ENCODE data around the gene FBXW7.

FBXW7 gene

GRCh38 chr4:152464030-152464823, 71.7 kb downstream of the FBXW7 start:
- DNase-seq: no peak

DNA sequence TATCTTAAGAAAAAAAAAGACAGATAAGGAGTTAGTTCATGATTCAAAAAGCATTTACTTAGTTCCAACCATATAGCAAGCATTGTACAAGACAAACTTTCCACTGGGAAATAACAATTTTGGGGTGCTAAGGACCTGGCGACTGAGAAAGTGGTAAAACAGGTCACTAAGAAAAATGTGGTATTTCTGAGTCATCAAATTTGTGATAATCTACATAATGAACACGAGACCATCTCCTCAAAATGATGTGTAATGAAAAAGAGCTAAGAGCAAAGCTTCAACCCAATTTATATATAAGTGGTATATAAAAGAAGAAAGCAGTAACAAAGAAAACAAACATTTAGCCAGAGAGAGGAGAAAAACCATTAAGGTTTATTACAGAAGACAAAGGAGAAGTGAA, 72.3 kb downstream of the FBXW7 start:
- no peak for DNase-seq

- DNase-seq: peak; percentile 41
Observed at GRCh38 chr4:152462695-152463094, 73.2 kb downstream of the FBXW7 start.

- DNase-seq: no peak
Observed at GRCh38 chr4:152462047-152462446, 73.8 kb downstream of the FBXW7 start.

GRCh38 chr4:152460488-152460887, 75.4 kb downstream of the FBXW7 start:
- DNase-seq: peak; percentile 44

DNA sequence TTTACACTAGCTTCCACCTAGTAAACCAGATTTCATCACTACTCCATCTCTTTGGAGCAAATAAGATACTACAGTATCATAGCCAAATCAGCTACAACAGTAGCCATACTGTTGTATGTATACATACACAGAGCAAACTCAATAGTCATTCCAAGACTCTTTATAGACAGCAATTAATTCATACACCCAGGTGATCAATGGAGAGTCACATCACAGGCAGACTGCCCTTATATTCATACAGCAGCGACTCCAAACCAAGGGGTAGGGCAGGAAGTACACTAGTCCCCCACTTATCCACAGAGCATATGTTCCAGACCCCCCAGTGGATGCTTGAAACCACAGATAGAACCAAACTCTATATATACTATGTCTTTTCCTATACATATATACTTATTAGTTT, 76.6 kb downstream of the FBXW7 start:
- DNase-seq: no peak

- DNase-seq: no peak
Observed at GRCh38 chr4:152458801-152459302, 77.0 kb downstream of the FBXW7 start.

DNA sequence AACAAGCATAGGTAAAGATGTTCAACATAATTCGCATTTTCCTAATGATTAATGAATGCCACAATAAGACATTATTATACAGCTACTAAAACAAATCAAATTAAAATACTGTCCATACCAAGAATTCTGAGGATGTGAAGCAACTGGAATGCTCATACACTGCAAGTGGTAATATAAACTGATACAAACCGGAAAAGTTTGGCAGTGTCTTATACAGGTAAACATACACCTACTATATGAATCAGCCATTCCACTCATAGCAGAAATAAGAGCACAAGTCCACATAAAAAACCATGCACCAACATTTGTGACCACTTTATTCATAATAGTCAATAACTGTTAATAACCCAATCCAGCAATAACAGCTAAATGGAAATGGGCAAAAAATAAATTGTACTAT, 79.3 kb downstream of the FBXW7 start:
- DNase-seq: no peak

DNA sequence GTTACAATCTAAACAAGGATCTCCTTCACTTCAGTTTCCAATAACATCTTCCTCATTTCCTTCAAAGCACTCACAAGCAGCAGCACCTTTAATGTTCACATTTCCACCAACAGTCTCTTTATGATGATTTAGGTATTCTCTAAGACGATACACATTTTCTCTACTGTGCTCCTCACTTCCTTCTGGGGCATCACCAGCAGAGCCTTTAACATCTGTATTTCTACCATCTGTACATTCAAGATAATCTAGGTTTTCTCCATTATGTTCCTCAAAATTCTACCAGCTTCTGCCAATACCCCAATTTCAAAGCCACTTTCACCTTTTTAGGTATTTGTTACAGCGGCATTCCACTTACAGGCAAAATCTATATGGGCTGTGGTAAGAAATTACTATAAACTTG, 80.6 kb downstream of the FBXW7 start:
- DNase-seq: no peak

DNA sequence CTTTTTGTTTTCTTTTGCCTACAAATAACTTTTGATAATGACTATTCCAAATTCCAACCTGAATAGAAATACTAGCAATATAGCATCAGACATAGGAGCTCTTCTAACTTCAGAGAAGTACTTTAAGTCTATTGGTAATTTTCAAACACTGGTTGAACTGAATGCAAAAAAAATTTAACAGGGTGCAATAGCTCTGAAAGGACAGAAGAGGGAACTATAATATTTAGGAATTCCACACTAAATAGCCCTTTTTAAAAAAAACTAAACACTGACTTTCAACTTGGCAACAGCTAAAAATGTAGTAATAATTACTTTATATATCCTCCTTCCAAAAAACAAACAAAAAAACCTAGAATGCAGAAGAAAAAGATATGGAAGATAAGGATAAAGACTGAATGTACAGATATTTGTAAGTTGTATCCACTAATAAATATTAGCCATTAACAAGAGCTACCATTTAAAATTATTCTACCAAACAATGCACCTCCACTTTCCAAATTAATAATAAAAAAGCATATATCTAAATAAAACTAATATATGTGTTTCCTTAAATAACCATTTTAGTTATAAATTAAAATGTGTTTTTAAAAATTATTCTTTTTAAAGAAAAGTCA, 81.4 kb downstream of the FBXW7 start:
- peak; percentile 21 for DNase-seq

- no peak for DNase-seq
Observed at GRCh38 chr4:152451496-152451895, 84.4 kb downstream of the FBXW7 start.

GRCh38 chr4:152448854-152449253, 87.0 kb downstream of the FBXW7 start:
- no peak for DNase-seq

DNA sequence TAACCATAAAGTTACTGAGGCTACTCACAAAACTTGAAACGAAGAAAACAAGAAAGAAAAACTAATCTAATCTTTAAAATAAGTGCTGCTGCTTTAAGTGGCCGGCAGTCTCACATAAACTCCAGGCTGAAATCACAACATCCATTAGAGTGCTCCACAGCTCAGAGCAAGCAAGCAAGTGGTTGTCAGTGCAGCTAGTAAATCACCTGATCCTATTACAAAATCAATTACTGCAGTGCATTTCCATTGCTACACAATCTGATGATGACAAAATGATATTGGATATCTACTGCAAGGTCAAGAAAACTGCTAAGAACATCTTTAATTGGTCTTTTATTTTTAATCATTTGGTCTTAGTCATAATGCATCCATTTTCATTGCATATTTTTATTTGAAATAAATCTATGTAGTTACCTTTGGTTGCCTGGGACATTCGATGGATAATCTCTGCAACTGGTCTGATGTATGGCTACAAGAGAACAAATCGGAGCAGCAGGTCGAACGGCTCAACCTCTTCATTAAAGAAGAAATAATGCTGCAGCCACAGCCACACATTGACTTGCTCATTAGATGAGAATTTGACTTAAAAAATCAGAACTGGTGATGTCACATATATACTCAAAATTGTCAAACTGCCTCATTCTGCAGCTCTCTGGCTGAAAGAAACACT, 87.7 kb downstream of the FBXW7 start:
- DNase-seq: no peak

GRCh38 chr4:152443859-152444258, 92.0 kb downstream of the FBXW7 start:
- no peak for DNase-seq

GRCh38 chr4:152437561-152437960, 98.3 kb downstream of the FBXW7 start:
- DNase-seq: no peak

DNA sequence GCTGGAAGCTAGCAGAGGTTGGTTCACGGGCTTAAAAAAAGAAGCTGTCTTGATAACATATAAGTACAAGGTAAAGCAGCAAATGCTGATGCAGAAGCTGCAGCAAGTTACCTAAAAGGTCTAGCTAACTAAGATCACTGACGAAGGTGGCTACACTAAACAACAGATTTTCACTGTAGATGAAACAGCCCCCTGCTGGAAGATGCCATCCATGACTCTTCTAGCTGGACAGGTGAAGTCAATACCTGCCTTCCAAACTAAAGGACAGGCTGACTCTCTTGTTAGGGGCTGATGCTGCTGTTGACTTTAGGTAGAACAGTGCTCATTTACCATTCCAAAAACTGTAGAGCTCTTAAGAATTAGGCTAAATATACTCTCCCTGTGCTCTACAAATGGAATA, 99.5 kb downstream of the FBXW7 start:
- no peak for DNase-seq

- DNase-seq: no peak
Observed at GRCh38 chr4:152434011-152434410, 101.9 kb downstream of the FBXW7 start.

GRCh38 chr4:152431784-152432183, 104.1 kb downstream of the FBXW7 start:
- DNase-seq: no peak

- no peak for DNase-seq
Observed at GRCh38 chr4:152431291-152431690, 104.6 kb downstream of the FBXW7 start.

GRCh38 chr4:152430507-152430906, 105.4 kb downstream of the FBXW7 start:
- no peak for DNase-seq

DNA sequence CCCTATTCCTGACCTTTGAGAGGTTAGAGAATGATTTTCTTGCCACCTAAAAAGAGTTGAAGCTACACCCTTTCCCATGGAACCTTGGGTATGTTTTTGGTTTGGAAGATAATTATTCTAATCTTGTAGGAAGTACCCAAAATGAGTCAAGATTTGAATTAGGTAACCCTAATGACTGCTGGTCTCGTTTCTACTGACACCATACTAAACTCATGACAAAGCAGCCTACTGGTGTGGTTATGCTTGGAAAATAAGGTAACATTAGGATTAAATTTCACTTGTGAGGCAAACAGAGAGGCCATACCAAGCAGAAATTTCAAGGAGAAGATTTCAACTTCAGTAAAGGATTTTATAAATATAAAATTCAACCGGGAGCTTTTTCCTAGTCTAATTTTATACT, 107.9 kb downstream of the FBXW7 start:
- DNase-seq: no peak

GRCh38 chr4:152424977-152425376, 110.9 kb downstream of the FBXW7 start:
- DNase-seq: no peak

DNA sequence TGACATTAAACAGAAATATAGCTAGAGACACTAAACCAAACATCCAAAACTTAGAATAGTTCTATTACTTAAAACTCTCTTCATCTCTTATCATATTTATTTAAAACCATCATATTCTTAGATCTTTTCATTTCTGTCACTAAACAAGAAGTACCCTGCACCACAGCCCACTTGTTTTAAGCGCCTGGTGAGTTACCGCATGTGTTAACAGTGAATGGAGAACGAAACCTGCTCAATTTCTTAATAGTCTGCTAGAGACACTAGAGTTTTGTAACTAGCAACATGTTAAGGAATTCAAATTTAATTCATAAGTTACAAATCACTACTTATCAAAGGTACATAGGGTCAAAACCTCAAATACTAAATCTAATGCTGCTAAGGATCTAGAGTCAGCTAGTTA, 111.5 kb downstream of the FBXW7 start:
- DNase-seq: no peak

- no peak for DNase-seq
Observed at GRCh38 chr4:152422817-152423320, 113.0 kb downstream of the FBXW7 start.
